ENCODE results near the gene POM121.
"Not testable (repeated sequence)": the region's sequence is repeated elsewhere in the genome, so short reads cannot be mapped to it uniquely, and the experiment has no call there.

POM121 gene

GRCh38 chr7:72924733-72925545 lies at the start of gene POM121:
POM121 (plus strand) TSS chr7:72925095; CDS start chr7:72925122, 27 bp downstream.
- peak; percentile 78 to 91 for DNase-seq

GRCh38 chr7:72879079-72879736 lies 45.7 kb upstream of the POM121 start:
- peak; percentile 48 to 61 for DNase-seq

GRCh38 chr7:72879737-72880215 lies 45.1 kb upstream of the POM121 start:
- peak; percentile 67 to 70 for DNase-seq

GRCh38 chr7:72891750-72892149 lies 33.1 kb upstream of the POM121 start:
- peak; percentile 16 to 35 for DNase-seq

- DNase-seq: not testable (repeated sequence)
These were observed 20.2 kb upstream of the POM121 start for GRCh38 chr7:72904740-72905139.

- not testable (repeated sequence) for DNase-seq
These were observed 16.5 kb upstream of the POM121 start for GRCh38 chr7:72908422-72908821.

GRCh38 chr7:72911395-72911794 lies 13.5 kb upstream of the POM121 start:
- peak in 1 of 2 donors; percentile 22 for DNase-seq

GRCh38 chr7:72913750-72914149 lies 11.1 kb upstream of the POM121 start:
- not testable (repeated sequence) for DNase-seq

- peak; percentile 40 to 71 for DNase-seq
These were observed 10.0 kb upstream of the POM121 start for GRCh38 chr7:72914756-72915525.

- DNase-seq: no peak
These were observed 5.6 kb upstream of the POM121 start for GRCh38 chr7:72919256-72919775.

- no peak for DNase-seq
These were observed 536 bp upstream of the POM121 start for GRCh38 chr7:72924386-72924732.

- DNase-seq: no peak
These were observed 738 bp downstream of the POM121 start for GRCh38 chr7:72925546-72926120.

- not testable (repeated sequence) for DNase-seq
These were observed 2.9 kb downstream of the POM121 start for GRCh38 chr7:72927791-72928190.

GRCh38 chr7:72928216-72928615 lies 3.3 kb downstream of the POM121 start:
- not testable (repeated sequence) for DNase-seq

GRCh38 chr7:72942022-72942705 lies 17.3 kb downstream of the POM121 start:
- not testable (repeated sequence) for DNase-seq

GRCh38 chr7:72942956-72943355 lies 18.1 kb downstream of the POM121 start:
- not testable (repeated sequence) for DNase-seq

GRCh38 chr7:72944937-72945336 lies 20.0 kb downstream of the POM121 start:
- not testable (repeated sequence) for DNase-seq

GRCh38 chr7:72945597-72945996 lies 20.7 kb downstream of the POM121 start:
- not testable (repeated sequence) for DNase-seq

GRCh38 chr7:72946130-72946745 lies 21.3 kb downstream of the POM121 start:
- not testable (repeated sequence) for DNase-seq

- DNase-seq: not testable (repeated sequence)
These were observed 23.8 kb downstream of the POM121 start for GRCh38 chr7:72948714-72949113.

GRCh38 chr7:72949276-72949675 lies 24.4 kb downstream of the POM121 start:
- DNase-seq: not testable (repeated sequence)

Measured in inflammatory macrophage treated with lipopolysaccharide for 1 hour (primary cell).